ENCODE data around the gene IKZF4. TPM values are rescaled to one million over a fixed set of nuclear protein-coding genes. Genes with fewer than 3 reads are reported as not detected.

Gene IKZF4
- total RNA-seq, 2 experiments from 2014 or later: 17.6 to 19.4 TPM

- H3K27ac Mint-ChIP-seq: peak overlapping the region; percentile 59
- CTCF ChIA-PET: interaction anchor here (0.6 to 5.8 kb wide), 16 partner anchors 8 to 1041 kb away, joined by 3 to 98 read pairs (median 6); partner anchors contain the start of genes IKZF4, PA2G4, RAB5B and SUOX
- DNase-seq: no peak
- POLR2A ChIA-PET: interaction anchor here (1.6 to 2.0 kb wide), 2 partner anchors 12 to 32 kb away, joined by 4 to 17 read pairs; partner anchors contain the start of gene SUOX
- H3K27me3 Mint-ChIP-seq: no peaks in the 10 kb centered on the region
- no peaks in the 10 kb centered on the region for H3K9me3 Mint-ChIP-seq
- peaks cover 54% of the 10 kb centered on the region for H3K4me1 Mint-ChIP-seq
- peaks cover 64% of the 10 kb centered on the region for H3K36me3 Mint-ChIP-seq (ENCODE audit: low read depth)
- H3K4me3 Mint-ChIP-seq: peak overlapping the region; percentile 12
Observed at GRCh38 chr12:56028511-56029165, 7.8 kb downstream of the IKZF4 start.

GRCh38 chr12:56029166-56029519 is 8.3 kb downstream of the IKZF4 start:
- POLR2A ChIA-PET: interaction anchor here (1.0 to 2.0 kb wide), 4 partner anchors 8 to 55 kb away, joined by 3 to 17 read pairs (median 4); partner anchors contain the start of genes IKZF4, RAB5B and SUOX
- Mint-ChIP-seq H3K27me3 (no peaks in the 10 kb centered on the region), H3K27ac (peak overlapping the region; percentile 59), H3K36me3 (ENCODE audit: low read depth) (peaks cover 66% of the 10 kb centered on the region), H3K4me3 (no peak overlapping the region), H3K4me1 (peaks cover 51% of the 10 kb centered on the region), H3K9me3 (no peaks in the 10 kb centered on the region)
- DNase-seq: no peak
- CTCF ChIA-PET: interaction anchor here (0.6 to 5.8 kb wide), 17 partner anchors 8 to 288 kb away, joined by 3 to 98 read pairs (median 6); partner anchors contain the start of genes IKZF4, PA2G4, RAB5B and SUOX

- peak; percentile 52 for DNase-seq
- CTCF ChIA-PET: interaction anchor here (0.6 to 5.8 kb wide), 19 partner anchors 9 to 374 kb away, joined by 3 to 98 read pairs (median 5); partner anchors contain the start of genes IKZF4, PA2G4, RAB5B and SUOX
- H3K27ac Mint-ChIP-seq: peak overlapping the region; percentile 21
- POLR2A ChIA-PET: interaction anchor here (1.0 to 2.0 kb wide), 5 partner anchors 9 to 103 kb away, joined by 3 to 17 read pairs (median 3); partner anchors contain the start of genes IKZF4, RAB5B and SUOX
- H3K4me3 Mint-ChIP-seq: no peak overlapping the region
- no peaks in the 10 kb centered on the region for H3K27me3 Mint-ChIP-seq
- peaks cover 70% of the 10 kb centered on the region for H3K36me3 Mint-ChIP-seq (ENCODE audit: low read depth)
- peaks cover 53% of the 10 kb centered on the region for H3K4me1 Mint-ChIP-seq
- no peaks in the 10 kb centered on the region for H3K9me3 Mint-ChIP-seq
Observed at GRCh38 chr12:56029666-56030293, 8.9 kb downstream of the IKZF4 start.

- ChIA-PET POLR2A (interaction anchor here (0.5 to 1.0 kb wide), 3 partner anchors 10 to 78 kb away, joined by 3 to 4 read pairs (median 3); no protein-coding TSS in a partner anchor), CTCF (interaction anchor here (1.8 kb wide), 1 partner anchor 34 kb away, joined by 4 read pairs; the partner anchor contains the start of gene SUOX)
- no peak for DNase-seq
- H3K4me1 Mint-ChIP-seq: peaks cover 51% of the 10 kb centered on the region
- no peak overlapping the region for H3K4me3 Mint-ChIP-seq
- no peaks in the 10 kb centered on the region for H3K9me3 Mint-ChIP-seq
- H3K27me3 Mint-ChIP-seq: no peaks in the 10 kb centered on the region
- peak overlapping the region; percentile 9 for H3K27ac Mint-ChIP-seq
- H3K36me3 Mint-ChIP-seq (ENCODE audit: low read depth): peaks cover 73% of the 10 kb centered on the region
Observed at GRCh38 chr12:56031987-56032386, 11.1 kb downstream of the IKZF4 start.

- no peaks in the 10 kb centered on the region for H3K27me3 Mint-ChIP-seq
- no peak overlapping the region for H3K27ac Mint-ChIP-seq
- no peak for DNase-seq
- peaks cover 48% of the 10 kb centered on the region for H3K4me1 Mint-ChIP-seq
- ChIA-PET CTCF (interaction anchor here (2.3 kb wide), 1 partner anchor 39 kb away, joined by 8 read pairs; no protein-coding TSS in a partner anchor), POLR2A (no interaction called here)
- no peaks in the 10 kb centered on the region for H3K9me3 Mint-ChIP-seq
- H3K36me3 Mint-ChIP-seq (ENCODE audit: low read depth): peaks cover 61% of the 10 kb centered on the region
- no peak overlapping the region for H3K4me3 Mint-ChIP-seq
Observed at GRCh38 chr12:56034586-56035332, 13.9 kb downstream of the IKZF4 start.

GRCh38 chr12:56037161-56037560 is 16.3 kb downstream of the IKZF4 start:
- Mint-ChIP-seq H3K9me3 (no peaks in the 10 kb centered on the region), H3K4me1 (peaks cover 54% of the 10 kb centered on the region), H3K27me3 (no peaks in the 10 kb centered on the region), H3K36me3 (ENCODE audit: low read depth) (peaks cover 50% of the 10 kb centered on the region), H3K27ac (peak overlapping the region; percentile 47), H3K4me3 (no peak overlapping the region)
- CTCF ChIA-PET: interaction anchor here (1.4 to 5.1 kb wide), 3 partner anchors 9 to 299 kb away, joined by 5 to 61 read pairs (median 35); partner anchors contain the start of gene SUOX
- POLR2A ChIA-PET: interaction anchor here (0.6 to 2.2 kb wide), 4 partner anchors 16 to 79 kb away, joined by 3 to 10 read pairs (median 3); partner anchors contain the start of gene IKZF4
- DNase-seq: no peak

- H3K9me3 Mint-ChIP-seq: no peaks in the 10 kb centered on the region
- H3K27ac Mint-ChIP-seq: peak overlapping the region; percentile 52
- CTCF ChIA-PET: interaction anchor here (1.4 to 5.1 kb wide), 3 partner anchors 10 to 300 kb away, joined by 5 to 61 read pairs (median 35); partner anchors contain the start of gene SUOX
- H3K36me3 Mint-ChIP-seq (ENCODE audit: low read depth): peaks cover 50% of the 10 kb centered on the region
- POLR2A ChIA-PET: interaction anchor here (0.6 to 2.2 kb wide), 5 partner anchors 17 to 80 kb away, joined by 3 to 10 read pairs (median 3); partner anchors contain the start of genes IKZF4 and ZC3H10
- peaks cover 55% of the 10 kb centered on the region for H3K4me1 Mint-ChIP-seq
- no peak overlapping the region for H3K4me3 Mint-ChIP-seq
- no peak for DNase-seq
- no peaks in the 10 kb centered on the region for H3K27me3 Mint-ChIP-seq
Observed at GRCh38 chr12:56038022-56038655, 17.3 kb downstream of the IKZF4 start.

- ChIA-PET POLR2A (interaction anchor here (0.7 to 3.0 kb wide), 12 partner anchors 20 to 301 kb away, joined by 3 to 11 read pairs (median 3); partner anchors contain the start of genes MYL6, PA2G4, PYM1 and RAB5B), CTCF (interaction anchor here (0.6 to 5.1 kb wide), 18 partner anchors 12 to 321 kb away, joined by 3 to 61 read pairs (median 4); partner anchors contain the start of genes DGKA, PA2G4, RAB5B and RNF41)
- H3K36me3 Mint-ChIP-seq (ENCODE audit: low read depth): peaks cover 58% of the 10 kb centered on the region
- H3K4me3 Mint-ChIP-seq: peak overlapping the region; percentile 100
- H3K4me1 Mint-ChIP-seq: peaks cover 60% of the 10 kb centered on the region
- H3K27ac Mint-ChIP-seq: peak overlapping the region; percentile 50
- H3K9me3 Mint-ChIP-seq: no peaks in the 10 kb centered on the region
- H3K27me3 Mint-ChIP-seq: no peaks in the 10 kb centered on the region
- DNase-seq: no peak
Observed at GRCh38 chr12:56040151-56040550, 19.3 kb downstream of the IKZF4 start.

GRCh38 chr12:56040963-56041551 is 20.2 kb downstream of the IKZF4 start:
- Mint-ChIP-seq H3K4me1 (peaks cover 57% of the 10 kb centered on the region), H3K4me3 (peak overlapping the region; percentile 100), H3K36me3 (ENCODE audit: low read depth) (peaks cover 53% of the 10 kb centered on the region), H3K9me3 (no peaks in the 10 kb centered on the region), H3K27me3 (no peaks in the 10 kb centered on the region), H3K27ac (peak overlapping the region; percentile 99)
- no peak for DNase-seq
- CTCF ChIA-PET: interaction anchor here (0.6 to 5.1 kb wide), 15 partner anchors 13 to 322 kb away, joined by 3 to 61 read pairs (median 5); partner anchors contain the start of genes IKZF4, PA2G4, RAB5B and RNF41
- POLR2A ChIA-PET: interaction anchor here (0.7 to 3.0 kb wide), 13 partner anchors 12 to 302 kb away, joined by 3 to 11 read pairs (median 4); partner anchors contain the start of genes MYL6, PA2G4, PYM1 and RAB5B

GRCh38 chr12:56041552-56042429 is 20.9 kb downstream of the IKZF4 start, which contains the start of gene RPS26:
Gene RPS26, plus strand, starts transcription at chr12:56041918. Its CDS starts 249 bp downstream, at chr12:56042167.
- CTCF ChIA-PET: interaction anchor here (0.8 to 5.1 kb wide), 6 partner anchors 14 to 303 kb away, joined by 3 to 61 read pairs (median 13); partner anchors contain the start of gene SUOX
- POLR2A ChIA-PET: interaction anchor here (0.7 to 3.0 kb wide), 7 partner anchors 35 to 303 kb away, joined by 4 to 11 read pairs (median 5); partner anchors contain the start of genes PA2G4 and RAB5B
- peak; percentile 94 for DNase-seq
- Mint-ChIP-seq H3K27me3 (no peaks in the 10 kb centered on the region), H3K9me3 (no peaks in the 10 kb centered on the region), H3K4me3 (peak within 1 kb of the TSS; percentile 100), H3K27ac (peak within 1 kb of the TSS; percentile 99), H3K4me1 (peaks cover 60% of the 10 kb centered on the region), H3K36me3 (ENCODE audit: low read depth) (peaks cover 47% of the 10 kb centered on the region)
